C4-2B (cell line): ENCODE measurements around the gene CXCL11.

Source experiments
- ZFX ChIP-seq: fragments of 450-650 bp; IDR thresholded peaks from 2 replicates; pipeline ENCODE4 v1.6.1; 2017
- TF ChIP-seq, protein P1 (sequence below): fragments of 450-650 bp; conservative IDR thresholded peaks from 2 replicates; pipeline ENCODE4 v1.5.1; 2017; ENCODE audit warnings: mild to moderate bottlenecking

DNA sequence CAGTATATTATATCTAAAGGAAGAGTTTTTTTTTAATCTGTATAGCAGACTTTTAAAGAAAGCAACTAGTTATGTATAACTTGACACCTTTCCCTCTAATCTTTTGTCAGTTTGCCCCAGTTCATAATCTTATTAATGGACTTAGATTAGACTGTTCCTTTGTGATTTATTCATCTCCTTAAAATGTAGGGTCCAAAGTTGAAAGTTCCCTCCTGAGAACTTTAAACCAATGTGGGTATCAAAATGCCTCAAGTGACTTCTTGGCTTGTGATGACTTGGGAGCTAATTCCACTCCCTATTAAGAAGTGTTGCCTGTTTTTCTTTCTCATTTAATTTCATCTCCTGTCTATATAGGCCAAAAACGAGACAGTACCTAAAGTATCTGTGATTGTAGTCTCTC is 38.8 kb downstream of the CXCL11 start:
- TF ChIP-seq, protein P1, sequence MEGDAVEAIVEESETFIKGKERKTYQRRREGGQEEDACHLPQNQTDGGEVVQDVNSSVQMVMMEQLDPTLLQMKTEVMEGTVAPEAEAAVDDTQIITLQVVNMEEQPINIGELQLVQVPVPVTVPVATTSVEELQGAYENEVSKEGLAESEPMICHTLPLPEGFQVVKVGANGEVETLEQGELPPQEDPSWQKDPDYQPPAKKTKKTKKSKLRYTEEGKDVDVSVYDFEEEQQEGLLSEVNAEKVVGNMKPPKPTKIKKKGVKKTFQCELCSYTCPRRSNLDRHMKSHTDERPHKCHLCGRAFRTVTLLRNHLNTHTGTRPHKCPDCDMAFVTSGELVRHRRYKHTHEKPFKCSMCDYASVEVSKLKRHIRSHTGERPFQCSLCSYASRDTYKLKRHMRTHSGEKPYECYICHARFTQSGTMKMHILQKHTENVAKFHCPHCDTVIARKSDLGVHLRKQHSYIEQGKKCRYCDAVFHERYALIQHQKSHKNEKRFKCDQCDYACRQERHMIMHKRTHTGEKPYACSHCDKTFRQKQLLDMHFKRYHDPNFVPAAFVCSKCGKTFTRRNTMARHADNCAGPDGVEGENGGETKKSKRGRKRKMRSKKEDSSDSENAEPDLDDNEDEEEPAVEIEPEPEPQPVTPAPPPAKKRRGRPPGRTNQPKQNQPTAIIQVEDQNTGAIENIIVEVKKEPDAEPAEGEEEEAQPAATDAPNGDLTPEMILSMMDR: no peak
- TF ChIP-seq ZFX: no peak
